Esophagus muscularis mucosa (tissue), 3 donors: Measurements from ENCODE around the gene RAD51B.

ENCODE experiments used
- CTCF ChIP-seq, 3 experiments: fragments of 200-600 bp in 2 of 3; fragments of 450-650 bp in 1 of 3; sonication (generic) in 2 of 3; IDR thresholded peaks; one replicate each; pipeline ENCODE4 v1.5.1; 2017 to 2019; ENCODE audit warnings: antibody characterized with exemption in 3 of 3, mild to moderate bottlenecking in 2 of 3, moderate library complexity in 1 of 3
- POLR2AphosphoS5 ChIP-seq, 2 donors: sonication (generic); formaldehyde crosslinking; IDR thresholded peaks; one replicate each; pipeline ENCODE4 v1.6.1; 2017; ENCODE audit warnings: antibody characterized with exemption in 2 of 2

DNA sequence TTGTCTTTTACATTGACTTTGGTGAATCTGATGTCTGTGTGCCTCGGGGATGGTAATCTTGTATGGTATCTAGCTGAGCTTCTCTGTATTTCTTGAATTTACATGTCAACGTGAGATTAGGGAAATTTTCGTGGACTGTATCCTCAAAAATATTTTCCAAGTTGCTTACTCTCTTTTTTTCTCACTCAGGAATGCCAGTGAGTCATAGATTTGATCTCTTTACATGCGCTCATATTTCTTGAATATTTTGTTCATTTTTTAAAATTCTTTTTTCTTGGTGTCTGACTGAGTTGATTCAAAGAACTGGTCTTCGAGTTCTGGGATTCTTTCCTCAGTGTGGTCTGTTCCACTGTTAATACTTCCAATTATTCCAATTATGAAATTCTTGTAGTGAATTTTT lies 207.7 kb downstream of the RAD51B start:
- TF ChIP-seq POLR2AphosphoS5 (IDR thresholded peaks at IDR 0.05) (no peak), CTCF (IDR thresholded peaks at IDR 0.05) (no peak)
